NB4 (cell line): ENCODE data around the gene GALNT13.

Source experiments
- DNase-seq: peaks from one replicate; pipeline ENCODE4 v3.0.0; 2010; ENCODE audit warnings: low read depth
- H3K4me3 ChIP-seq: one replicate; pipeline ENCODE4 v1.5.1; 2011; ENCODE audit warnings: mild to moderate bottlenecking, low read depth, low read length, moderate library complexity
- MYC ChIP-seq: IDR thresholded peaks from 2 replicates; pipeline ENCODE4 v1.6.1; 2011; ENCODE audit warnings: low read depth, low read length
- POLR2A ChIP-seq: IDR thresholded peaks from 2 replicates; pipeline ENCODE4 v1.6.1; 2011; ENCODE audit warnings: mild to moderate bottlenecking; ENCODE audit not compliant: insufficient read length; ENCODE audit errors: extremely low read depth
- TF ChIP-seq, protein P1 (sequence below): IDR thresholded peaks from 2 replicates; pipeline ENCODE4 v1.6.1; 2011; ENCODE audit warnings: low read depth, low read length
- TF ChIP-seq, protein P2 (sequence below): IDR thresholded peaks from one replicate; pipeline ENCODE4 v1.5.1; 2012; ENCODE audit warnings: low read depth, low read length

The GALNT13 gene

DNA sequence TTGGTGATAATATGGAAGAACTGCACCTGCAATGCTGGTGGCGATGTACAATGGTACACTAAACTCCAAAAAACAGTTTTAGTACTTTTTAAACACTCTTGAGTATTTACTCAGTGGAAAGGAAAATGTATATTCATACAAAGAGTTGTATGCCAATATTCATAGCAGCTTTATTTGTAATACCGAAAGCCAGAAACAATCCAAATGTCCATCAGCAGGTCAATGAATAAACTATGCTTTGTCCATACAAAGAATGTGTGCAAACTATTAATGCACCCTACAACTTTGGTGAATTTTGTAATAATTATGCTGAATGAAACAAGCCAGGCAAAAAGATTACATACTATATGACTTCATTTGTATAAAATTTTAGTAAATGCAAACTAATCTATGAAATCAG lies 396.3 kb downstream of the GALNT13 start:
- TF ChIP-seq, protein P1, sequence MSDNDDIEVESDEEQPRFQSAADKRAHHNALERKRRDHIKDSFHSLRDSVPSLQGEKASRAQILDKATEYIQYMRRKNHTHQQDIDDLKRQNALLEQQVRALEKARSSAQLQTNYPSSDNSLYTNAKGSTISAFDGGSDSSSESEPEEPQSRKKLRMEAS = no peak
- TF ChIP-seq MYC = no peak
- TF ChIP-seq, protein P2, sequence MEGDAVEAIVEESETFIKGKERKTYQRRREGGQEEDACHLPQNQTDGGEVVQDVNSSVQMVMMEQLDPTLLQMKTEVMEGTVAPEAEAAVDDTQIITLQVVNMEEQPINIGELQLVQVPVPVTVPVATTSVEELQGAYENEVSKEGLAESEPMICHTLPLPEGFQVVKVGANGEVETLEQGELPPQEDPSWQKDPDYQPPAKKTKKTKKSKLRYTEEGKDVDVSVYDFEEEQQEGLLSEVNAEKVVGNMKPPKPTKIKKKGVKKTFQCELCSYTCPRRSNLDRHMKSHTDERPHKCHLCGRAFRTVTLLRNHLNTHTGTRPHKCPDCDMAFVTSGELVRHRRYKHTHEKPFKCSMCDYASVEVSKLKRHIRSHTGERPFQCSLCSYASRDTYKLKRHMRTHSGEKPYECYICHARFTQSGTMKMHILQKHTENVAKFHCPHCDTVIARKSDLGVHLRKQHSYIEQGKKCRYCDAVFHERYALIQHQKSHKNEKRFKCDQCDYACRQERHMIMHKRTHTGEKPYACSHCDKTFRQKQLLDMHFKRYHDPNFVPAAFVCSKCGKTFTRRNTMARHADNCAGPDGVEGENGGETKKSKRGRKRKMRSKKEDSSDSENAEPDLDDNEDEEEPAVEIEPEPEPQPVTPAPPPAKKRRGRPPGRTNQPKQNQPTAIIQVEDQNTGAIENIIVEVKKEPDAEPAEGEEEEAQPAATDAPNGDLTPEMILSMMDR = no peak
- TF ChIP-seq POLR2A = no peak
- H3K4me3 ChIP-seq = no peak overlapping the region
- DNase-seq = no peak

DNA sequence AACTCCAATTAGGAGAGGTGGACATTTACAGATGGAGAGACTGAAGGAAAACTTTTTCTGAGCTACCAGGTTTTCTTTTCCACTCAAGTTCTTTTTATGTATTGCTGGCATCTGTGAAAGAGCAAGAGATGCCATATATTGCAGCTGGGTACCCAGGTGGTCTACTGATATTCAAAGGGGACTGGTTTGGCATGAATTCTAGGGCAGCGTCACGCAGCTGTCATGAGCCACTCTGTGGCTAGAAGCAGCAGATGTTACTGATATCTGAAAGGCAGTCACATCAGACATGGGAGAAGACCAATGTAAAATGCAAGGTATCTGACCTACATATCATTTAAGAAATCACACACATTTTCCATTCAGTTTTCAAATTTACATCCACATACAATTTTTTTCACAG lies 408.8 kb downstream of the GALNT13 start:
- TF ChIP-seq POLR2A = no peak
- TF ChIP-seq, protein P2 = no peak
- TF ChIP-seq, protein P1 = no peak
- TF ChIP-seq MYC = no peak
- H3K4me3 ChIP-seq = no peak overlapping the region
- no peak for DNase-seq

DNA sequence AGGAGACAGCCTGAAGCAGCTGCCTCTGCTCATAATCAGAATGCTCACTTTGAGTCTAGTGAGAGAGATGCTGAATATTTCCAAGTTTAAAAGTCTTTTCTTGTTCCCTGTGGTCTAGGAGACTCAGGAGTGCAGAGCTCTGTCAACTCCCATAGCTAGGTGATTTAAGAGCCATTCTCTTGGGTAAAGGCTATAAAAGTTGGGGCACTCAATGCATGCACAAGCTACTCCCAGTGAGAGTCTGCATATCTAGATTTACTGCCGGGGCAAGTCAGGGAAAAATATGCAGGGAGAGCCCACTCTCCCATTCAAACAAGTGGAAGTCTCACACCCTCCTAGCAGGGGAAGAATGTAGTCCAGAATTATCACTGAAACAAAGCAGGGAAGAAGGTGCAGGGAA lies 418.1 kb downstream of the GALNT13 start:
- DNase-seq = no peak
- TF ChIP-seq MYC (no peak), POLR2A (no peak)
- TF ChIP-seq, protein P1 = no peak
- TF ChIP-seq, protein P2 = no peak
- H3K4me3 ChIP-seq = no peak overlapping the region

DNA sequence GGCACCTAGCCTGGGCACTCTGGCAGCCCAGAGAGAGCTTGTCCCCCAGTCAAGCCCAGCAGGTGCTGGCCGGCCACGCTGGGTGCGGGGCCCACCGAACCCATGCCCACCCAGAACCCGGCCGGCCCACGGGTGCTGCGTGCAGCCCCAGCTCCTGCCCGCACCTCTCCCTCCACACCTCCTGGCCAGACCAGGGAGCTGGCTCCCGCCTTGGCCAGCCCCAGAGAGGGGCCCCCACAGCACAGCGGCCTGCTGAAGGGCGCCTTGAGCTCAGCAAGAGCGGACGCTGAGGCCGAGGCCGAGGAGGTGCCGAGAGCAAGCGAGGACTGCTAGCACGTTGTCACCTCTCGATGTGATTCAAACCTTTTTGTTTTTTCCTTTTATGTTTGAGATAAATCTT lies 419.8 kb downstream of the GALNT13 start:
- DNase-seq = no peak
- H3K4me3 ChIP-seq = no peak overlapping the region
- no peak for TF ChIP-seq POLR2A
- TF ChIP-seq, protein P2 = no peak
- TF ChIP-seq, protein P1 = no peak
- no peak for TF ChIP-seq MYC

DNA sequence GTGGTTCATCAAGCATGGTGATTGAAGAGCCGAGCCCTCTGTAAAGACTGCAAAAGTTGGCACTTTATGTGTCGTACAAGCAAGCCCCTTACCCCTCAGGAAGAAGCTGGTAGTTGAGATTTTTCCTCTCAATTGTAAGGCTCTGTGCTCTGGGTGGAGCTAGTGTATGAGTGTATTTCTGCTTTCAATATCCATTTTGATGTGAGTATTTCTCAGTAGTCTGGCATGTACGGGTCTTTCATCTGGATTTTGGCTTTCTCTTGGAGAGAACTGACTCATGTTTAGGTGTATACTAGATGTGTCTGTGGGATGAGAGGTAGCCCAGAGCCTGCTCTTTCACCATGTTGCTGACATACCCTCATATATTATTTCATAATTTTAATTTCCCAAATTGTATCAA lies 420.2 kb downstream of the GALNT13 start:
- no peak for DNase-seq
- no peak overlapping the region for H3K4me3 ChIP-seq
- TF ChIP-seq, protein P1 = no peak
- TF ChIP-seq POLR2A = no peak

DNA sequence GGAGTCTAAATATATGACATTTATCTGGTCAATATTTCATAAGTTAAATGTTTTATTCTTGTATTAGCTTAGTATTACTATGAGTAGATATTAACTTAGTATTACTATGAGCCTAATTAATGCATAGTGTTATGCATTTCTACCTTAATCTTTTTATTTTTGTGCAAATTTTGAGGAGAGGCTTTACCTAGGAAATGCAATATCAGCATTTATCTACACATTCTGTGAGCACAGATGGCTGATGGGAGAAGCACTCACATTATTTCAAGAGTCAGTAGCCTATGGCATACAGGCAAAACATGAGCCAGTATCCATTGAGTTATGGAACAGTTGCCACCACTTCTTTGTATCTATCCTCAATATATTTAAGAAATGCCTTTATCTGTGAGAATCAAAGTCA lies 422.1 kb downstream of the GALNT13 start:
- no peak overlapping the region for H3K4me3 ChIP-seq
- no peak for DNase-seq
- no peak for TF ChIP-seq MYC
- TF ChIP-seq, protein P2 = no peak
- TF ChIP-seq, protein P1 = no peak
- TF ChIP-seq POLR2A = no peak
